Measurements from ENCODE around the gene ZFP36L2.

ZFP36L2 gene

GRCh38 chr2:43220760-43221123 lies 5.7 kb downstream of the ZFP36L2 start:
- no peak for TF ChIP-seq SIN3A (IDR thresholded peaks at IDR 0.05; ENCODE audit: borderline replicate concordance, insufficient read depth, low read length)
- TF ChIP-seq TAF1 (IDR thresholded peaks at IDR 0.05; ENCODE audit: borderline replicate concordance, insufficient read depth, low read length) = no peak
- TF ChIP-seq FOXP2 (optimal IDR thresholded peaks at IDR 0.05; ENCODE audit: borderline replicate concordance, extremely low read depth, extremely low read length, insufficient read depth) = no peak
- TF ChIP-seq POLR2AphosphoS5 (IDR thresholded peaks at IDR 0.05; ENCODE audit: low read depth, low read length) = no peak
- TF ChIP-seq REST (IDR thresholded peaks at IDR 0.05; ENCODE audit: insufficient read depth in 1 of 2, low read depth in 2 of 2, low read length in 2 of 2) = no peak

GRCh38 chr2:43220229-43220751 lies 6.1 kb downstream of the ZFP36L2 start:
- TF ChIP-seq POLR2AphosphoS5 (IDR thresholded peaks at IDR 0.05; ENCODE audit: low read depth, low read length) = no peak
- no peak for TF ChIP-seq FOXP2 (optimal IDR thresholded peaks at IDR 0.05; ENCODE audit: borderline replicate concordance, extremely low read depth, extremely low read length, insufficient read depth)
- TF ChIP-seq REST (IDR thresholded peaks at IDR 0.05; ENCODE audit: insufficient read depth in 1 of 2, low read depth in 2 of 2, low read length in 2 of 2) = no peak
- no peak for TF ChIP-seq SIN3A (IDR thresholded peaks at IDR 0.05; ENCODE audit: borderline replicate concordance, insufficient read depth, low read length)
- no peak for TF ChIP-seq TAF1 (IDR thresholded peaks at IDR 0.05; ENCODE audit: borderline replicate concordance, insufficient read depth, low read length)

DNA sequence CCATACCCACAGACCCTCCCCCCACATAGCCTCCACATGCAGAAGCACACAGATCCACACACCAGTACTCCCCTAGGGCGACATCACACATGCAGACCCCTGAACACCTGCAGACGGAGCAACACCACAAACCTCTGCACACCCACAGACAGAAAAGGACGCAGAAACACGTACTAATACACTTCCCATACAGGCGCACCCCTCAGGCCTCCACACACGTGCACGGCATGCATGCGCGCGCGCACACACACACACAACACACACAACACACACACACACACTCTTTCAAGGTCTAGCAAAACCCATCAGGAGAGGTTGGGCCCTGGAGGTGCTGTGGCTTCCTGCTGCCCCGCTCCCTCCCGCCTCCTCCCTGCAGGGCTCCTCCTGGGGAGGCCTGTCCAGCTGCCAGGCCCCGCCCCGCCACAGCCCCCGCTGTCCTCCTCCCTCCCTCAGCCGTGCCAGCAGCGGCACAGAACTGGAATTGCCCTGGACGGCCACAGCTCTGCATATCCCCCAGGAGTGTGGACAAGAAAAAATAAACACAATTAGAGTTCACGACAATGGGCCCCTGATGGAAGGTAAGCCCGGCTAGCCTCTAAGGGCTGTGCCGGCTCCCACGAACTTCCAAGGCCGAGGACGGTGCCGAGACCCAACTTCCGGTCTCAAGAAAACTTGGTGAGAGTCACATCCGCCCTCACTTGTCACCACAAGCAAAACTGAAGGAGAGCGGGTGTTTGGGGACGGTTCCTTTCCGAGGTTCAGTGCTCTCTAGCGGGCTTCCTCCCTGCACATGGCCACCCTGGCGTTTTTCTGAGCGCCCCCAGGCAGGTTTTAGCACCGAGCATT lies 6.8 kb downstream of the ZFP36L2 start:
- TF ChIP-seq REST (IDR thresholded peaks at IDR 0.05; ENCODE audit: insufficient read depth in 1 of 2, low read depth in 2 of 2, low read length in 2 of 2) (no peak), SIN3A (IDR thresholded peaks at IDR 0.05; ENCODE audit: borderline replicate concordance, insufficient read depth, low read length) (peak; percentile 29; the same call in 1 of the 2 replicates)

GRCh38 chr2:43218702-43219382 lies 7.6 kb downstream of the ZFP36L2 start:
- TF ChIP-seq TAF1 (IDR thresholded peaks at IDR 0.05; ENCODE audit: borderline replicate concordance, insufficient read depth, low read length) = no peak
- TF ChIP-seq POLR2AphosphoS5 (IDR thresholded peaks at IDR 0.05; ENCODE audit: low read depth, low read length) = no peak
- no peak for TF ChIP-seq FOXP2 (optimal IDR thresholded peaks at IDR 0.05; ENCODE audit: borderline replicate concordance, extremely low read depth, extremely low read length, insufficient read depth)
- TF ChIP-seq SIN3A (IDR thresholded peaks at IDR 0.05; ENCODE audit: borderline replicate concordance, insufficient read depth, low read length) = no peak
- TF ChIP-seq REST (IDR thresholded peaks at IDR 0.05; ENCODE audit: insufficient read depth in 1 of 2, low read depth in 2 of 2, low read length in 2 of 2) = no peak

All from PFSK-1 (cell line).